ENCODE results near the gene TANGO2. TPM values are rescaled to one million over a fixed set of nuclear protein-coding genes. Genes with fewer than 3 reads are reported as not detected.
A peak's percentile ranks its signal among the peaks of the same experiment; 100 is the strongest.

Gene TANGO2
- total RNA-seq, 1 experiment from 2014 or later: 21.5 TPM

GRCh38 chr22:19972652-19973550 lies 48.0 kb upstream of the TANGO2 start:
- DNase-seq (ENCODE audit: low spot score): no peak
- BruUV-seq (replicated peaks): no TSS peak
- H3K4me3 ChIP-seq (ENCODE audit: low read depth, low read length, poor library complexity, severe bottlenecking): no peak overlapping the region
- H3K27ac ChIP-seq (ENCODE audit: low read depth, low read length, poor library complexity, severe bottlenecking): no peak overlapping the region
- H3K9me3 ChIP-seq (ENCODE audit: low read depth, low read length, poor library complexity, severe bottlenecking): no peaks in the 10 kb centered on the region
- peaks cover 16% of the 10 kb centered on the region for H3K4me1 ChIP-seq (ENCODE audit: insufficient read depth, low read length, poor library complexity, severe bottlenecking)
- peaks cover 16% of the 10 kb centered on the region for H3K36me3 ChIP-seq (ENCODE audit: insufficient read depth, low read length, poor library complexity, severe bottlenecking)
- POLR2A ChIA-PET (ENCODE audit: low non-redundant PET): interaction anchor here (0.7 kb wide), 1 partner anchor 32 kb away, joined by 3 read pairs; no protein-coding TSS in a partner anchor
- CTCF ChIA-PET: interaction anchor here (1.9 kb wide), 1 partner anchor 40 kb away, joined by 6 read pairs; no protein-coding TSS in a partner anchor
- TF ChIP-seq EZH2 (IDR thresholded peaks at IDR 0.05; ENCODE audit: borderline replicate concordance, low read depth, low read length, poor library complexity, severe bottlenecking) (no peak), CTCF (conservative IDR thresholded peaks at IDR 0.05; ENCODE audit: low read depth, low read length) (no peak)
- intact Hi-C loops (cut with micrococcal nuclease; ENCODE audit: unreplicated experiment): loop anchor here (5.0 to 10.0 kb wide), 3 partner anchors 112 to 322 kb away; partner anchors contain the start of gene DGCR8
- no peaks in the 10 kb centered on the region for H3K27me3 ChIP-seq (replicated peaks; ENCODE audit: insufficient read depth, low read depth, low read length, poor library complexity)

- ChIA-PET POLR2A (ENCODE audit: low non-redundant PET) (no interaction called here), CTCF (no interaction called here)
- H3K9me3 ChIP-seq (ENCODE audit: low read depth, low read length, poor library complexity, severe bottlenecking): no peaks in the 10 kb centered on the region
- no peaks in the 10 kb centered on the region for H3K27me3 ChIP-seq (replicated peaks; ENCODE audit: insufficient read depth, low read depth, low read length, poor library complexity)
- no peak overlapping the region for H3K4me3 ChIP-seq (ENCODE audit: low read depth, low read length, poor library complexity, severe bottlenecking)
- peaks cover 16% of the 10 kb centered on the region for H3K4me1 ChIP-seq (ENCODE audit: insufficient read depth, low read length, poor library complexity, severe bottlenecking)
- intact Hi-C loops (cut with micrococcal nuclease; ENCODE audit: unreplicated experiment): loop anchor here (5.0 to 10.0 kb wide), 3 partner anchors 111 to 321 kb away; partner anchors contain the start of gene DGCR8
- peak overlapping the region; percentile 23 for H3K27ac ChIP-seq (ENCODE audit: low read depth, low read length, poor library complexity, severe bottlenecking)
- TF ChIP-seq EZH2 (IDR thresholded peaks at IDR 0.05; ENCODE audit: borderline replicate concordance, low read depth, low read length, poor library complexity, severe bottlenecking): no peak
- H3K36me3 ChIP-seq (ENCODE audit: insufficient read depth, low read length, poor library complexity, severe bottlenecking): peaks cover 8% of the 10 kb centered on the region
- no TSS peak for BruUV-seq (replicated peaks)
- no peak for DNase-seq (ENCODE audit: low spot score)
Observed at GRCh38 chr22:19973551-19974267, 47.2 kb upstream of the TANGO2 start.

GRCh38 chr22:19974268-19974861 lies 46.5 kb upstream of the TANGO2 start:
- Histone ChIP-seq H3K9me3 (ENCODE audit: low read depth, low read length, poor library complexity, severe bottlenecking) (no peaks in the 10 kb centered on the region), H3K36me3 (ENCODE audit: insufficient read depth, low read length, poor library complexity, severe bottlenecking) (peaks cover 2% of the 10 kb centered on the region), H3K4me3 (ENCODE audit: low read depth, low read length, poor library complexity, severe bottlenecking) (no peak overlapping the region), H3K4me1 (ENCODE audit: insufficient read depth, low read length, poor library complexity, severe bottlenecking) (peaks cover 16% of the 10 kb centered on the region), H3K27me3 (replicated peaks; ENCODE audit: insufficient read depth, low read depth, low read length, poor library complexity) (no peaks in the 10 kb centered on the region), H3K27ac (ENCODE audit: low read depth, low read length, poor library complexity, severe bottlenecking) (peak overlapping the region; percentile 56)
- TF ChIP-seq CTCF (conservative IDR thresholded peaks at IDR 0.05; ENCODE audit: low read depth, low read length): no peak
- TF ChIP-seq EZH2 (IDR thresholded peaks at IDR 0.05; ENCODE audit: borderline replicate concordance, low read depth, low read length, poor library complexity, severe bottlenecking): no peak
- CTCF ChIA-PET: no interaction called here
- intact Hi-C loops (cut with micrococcal nuclease; ENCODE audit: unreplicated experiment): loop anchor here (5.0 to 10.0 kb wide), 3 partner anchors 110 to 320 kb away; partner anchors contain the start of gene DGCR8
- peak; percentile 95 for DNase-seq (ENCODE audit: low spot score)
- no TSS peak for BruUV-seq (replicated peaks)
- POLR2A ChIA-PET (ENCODE audit: low non-redundant PET): no interaction called here

Data from A673 (cell line).